Caco-2 (cell line): ENCODE data around the gene PHACTR1. TPM values are rescaled to one million over a fixed set of nuclear protein-coding genes. Genes with fewer than 3 reads are reported as not detected.
A peak's percentile ranks its signal among the peaks of the same experiment; 100 is the strongest.

Source experiments
- BruUV-seq: library from RNA; stranded (reverse); fragments of 400-500 nt; replicated peaks from 2 replicates; lab custom pipeline; 2021; lab: Mats Ljungman, UMichigan
- CTCF ChIA-PET: fragments of 300-600 bp; sonication (Branson Sonifier 250); formaldehyde crosslinking; loops from one replicate; lab custom pipeline; 2022; ENCODE audit warnings: antibody characterized with exemption; lab: Charles Lee
- POLR2A ChIA-PET: fragments of 300-600 bp; sonication (Branson Sonifier 250); formaldehyde crosslinking; loops from one replicate; lab custom pipeline; 2022; ENCODE audit warnings: antibody characterized with exemption; lab: Charles Lee
- DNase-seq, 2 experiments: peaks; one replicate each; pipeline versions ENCODE4 v3.0.0 to v3.0.0-alpha.2; 2020 to 2022
- H3K27me3 ChIP-seq: replicated peaks from 2 replicates; pipeline ENCODE4 v1.6.0; 2011; ENCODE audit warnings: low read length; ENCODE audit not compliant: control insufficient read depth, insufficient read depth
- H3K36me3 ChIP-seq: 2 replicates; pipeline ENCODE4 v1.5.1; 2011; ENCODE audit warnings: low read length; ENCODE audit not compliant: control insufficient read depth, insufficient read depth
- H3K4me1 ChIP-seq: fragments of 250-450 bp; sonication (Bioruptor Pico); 2 replicates; pipeline ENCODE4 v1.5.1; 2020; ENCODE audit warnings: mild to moderate bottlenecking
- H3K4me3 ChIP-seq: 2 replicates; pipeline ENCODE4 v1.5.1; 2011; ENCODE audit warnings: low read depth, mild to moderate bottlenecking, control low read depth, low read length
- H3K9me3 ChIP-seq: fragments of 250-450 bp; sonication (Bioruptor Pico); 2 replicates; pipeline ENCODE4 v1.5.1; 2020; ENCODE audit warnings: mild to moderate bottlenecking, moderate library complexity
- H3K27ac Mint-ChIP-seq: one replicate; pipeline ENCODE4 v1.8.0; 2022; ENCODE audit warnings: mixed read lengths; ENCODE audit not compliant: unreplicated experiment
- H3K27me3 Mint-ChIP-seq: one replicate; pipeline ENCODE4 v1.8.0; 2022; ENCODE audit warnings: mixed read lengths; ENCODE audit not compliant: insufficient read depth, unreplicated experiment
- H3K36me3 Mint-ChIP-seq: one replicate; pipeline ENCODE4 v1.8.0; 2022; ENCODE audit warnings: mild to moderate bottlenecking, mixed read lengths; ENCODE audit not compliant: insufficient read depth, unreplicated experiment
- H3K4me1 Mint-ChIP-seq: one replicate; pipeline ENCODE4 v1.8.0; 2022; ENCODE audit warnings: low read depth, mixed read lengths; ENCODE audit not compliant: unreplicated experiment
- H3K4me3 Mint-ChIP-seq: one replicate; pipeline ENCODE4 v1.8.0; 2022; ENCODE audit warnings: mild to moderate bottlenecking, moderate library complexity, mixed read lengths; ENCODE audit not compliant: unreplicated experiment
- H3K9me3 Mint-ChIP-seq: one replicate; pipeline ENCODE4 v1.8.0; 2022; ENCODE audit warnings: mixed read lengths; ENCODE audit not compliant: unreplicated experiment
- CTCF ChIP-seq, 2 experiments: fragments of 200-600 bp in 1 of 2; IDR thresholded peaks; 1 replicate in 1 of 2; 2 replicates in 1 of 2; pipeline versions ENCODE4 v1.5.1 to v1.8.0; 2011 to 2022; ENCODE audit warnings: antibody characterized with exemption in 1 of 2, control low read depth in 1 of 2, inconsistent platforms in 1 of 2, low read depth in 1 of 2, low read length in 1 of 2, mild to moderate bottlenecking in 1 of 2, moderate library complexity in 1 of 2; ENCODE audit not compliant: insufficient read depth in 1 of 2, severe bottlenecking in 1 of 2, unreplicated experiment in 1 of 2
- intact Hi-C: fragments of 100-400 bp; cut with micrococcal nuclease; formaldehyde crosslinking; loops from one replicate; pipeline ENCODE4 v1.10.0; 2022; ENCODE audit not compliant: unreplicated experiment
- total RNA-seq: library from RNA; stranded (reverse); gene quantifications from 2 replicates; pipeline ENCODE4 v1.2.3, GENCODE V29; 2022

PHACTR1 gene
- total RNA-seq, 1 experiment from 2014 or later = 0.41 TPM

- POLR2A ChIA-PET = no interaction called here
- Histone ChIP-seq H3K27me3 (no peaks in the 10 kb centered on the region; the same call in 1 of the 2 replicates), H3K9me3 (no peaks in the 10 kb centered on the region), H3K4me3 (no peak overlapping the region), H3K4me1 (no peaks in the 10 kb centered on the region), H3K36me3 (no peaks in the 10 kb centered on the region)
- Mint-ChIP-seq H3K4me1 (no peaks in the 10 kb centered on the region), H3K27ac (no peak overlapping the region), H3K27me3 (peaks cover 10% of the 10 kb centered on the region), H3K9me3 (no peaks in the 10 kb centered on the region), H3K36me3 (no peaks in the 10 kb centered on the region), H3K4me3 (no peak overlapping the region)
- no peak for DNase-seq
- no TSS peak for BruUV-seq
- intact Hi-C loops = no loop called here
- CTCF ChIA-PET = no interaction called here
- TF ChIP-seq CTCF (IDR thresholded peaks at IDR 0.05; ENCODE audit: insufficient read depth in 1 of 2, low read depth in 1 of 2, low read length in 1 of 2, severe bottlenecking in 1 of 2, unreplicated experiment in 1 of 2) = no peak
Observed at GRCh38 chr6:13098793-13099570, 382.4 kb downstream of the PHACTR1 start.

- no peaks in the 10 kb centered on the region for H3K4me1 ChIP-seq
- no peaks in the 10 kb centered on the region for H3K4me1 Mint-ChIP-seq
- no peaks in the 10 kb centered on the region for H3K9me3 Mint-ChIP-seq
- POLR2A ChIA-PET = no interaction called here
- no peaks in the 10 kb centered on the region for H3K36me3 Mint-ChIP-seq
- no peaks in the 10 kb centered on the region; the same call in 1 of the 2 replicates for H3K27me3 ChIP-seq
- CTCF ChIA-PET = no interaction called here
- H3K4me3 Mint-ChIP-seq = no peak overlapping the region
- H3K36me3 ChIP-seq = no peaks in the 10 kb centered on the region
- H3K4me3 ChIP-seq = no peak overlapping the region
- TF ChIP-seq CTCF (IDR thresholded peaks at IDR 0.05; ENCODE audit: insufficient read depth in 1 of 2, low read depth in 1 of 2, low read length in 1 of 2, severe bottlenecking in 1 of 2, unreplicated experiment in 1 of 2) = peak in 1 of 2 experiments; percentile 32
- H3K27ac Mint-ChIP-seq = no peak overlapping the region
- H3K27me3 Mint-ChIP-seq = peaks cover 10% of the 10 kb centered on the region
- H3K9me3 ChIP-seq = no peaks in the 10 kb centered on the region
- intact Hi-C loops = no loop called here
- no TSS peak for BruUV-seq
- no peak for DNase-seq
Observed at GRCh38 chr6:13099771-13100170, 383.2 kb downstream of the PHACTR1 start.

GRCh38 chr6:13101409-13101808, 384.8 kb downstream of the PHACTR1 start:
- H3K36me3 Mint-ChIP-seq = no peaks in the 10 kb centered on the region
- H3K9me3 ChIP-seq = no peaks in the 10 kb centered on the region
- DNase-seq = no peak
- BruUV-seq = no TSS peak
- H3K27ac Mint-ChIP-seq = no peak overlapping the region
- no peaks in the 10 kb centered on the region for H3K36me3 ChIP-seq
- H3K27me3 Mint-ChIP-seq = peaks cover 12% of the 10 kb centered on the region
- ChIA-PET CTCF (no interaction called here), POLR2A (no interaction called here)
- no peaks in the 10 kb centered on the region for H3K4me1 ChIP-seq
- no peaks in the 10 kb centered on the region; the same call in 1 of the 2 replicates for H3K27me3 ChIP-seq
- H3K4me1 Mint-ChIP-seq = no peaks in the 10 kb centered on the region
- no peak overlapping the region for H3K4me3 ChIP-seq
- intact Hi-C loops = no loop called here
- no peaks in the 10 kb centered on the region for H3K9me3 Mint-ChIP-seq
- no peak for TF ChIP-seq CTCF (IDR thresholded peaks at IDR 0.05; ENCODE audit: insufficient read depth in 1 of 2, low read depth in 1 of 2, low read length in 1 of 2, severe bottlenecking in 1 of 2, unreplicated experiment in 1 of 2)
- H3K4me3 Mint-ChIP-seq = no peak overlapping the region
